GM19035 (cell line): ENCODE data around the gene DNAH10.
"Not testable (repeated sequence)": the region's sequence is repeated elsewhere in the genome, so short reads cannot be mapped to it uniquely, and the experiment has no call there.

Experiments
- ATAC-seq: cut with Tn5 transposase; IDR thresholded peaks from one replicate; pipeline ENCODE4 v1.9.1; 2021; ENCODE audit not compliant: unreplicated experiment

DNAH10 gene

GRCh38 chr12:123748161-123748560 is 13.9 kb upstream of the DNAH10 start:
- no peak for ATAC-seq

- no peak for ATAC-seq
Measured at GRCh38 chr12:123748661-123749060, 13.4 kb upstream of the DNAH10 start.

- ATAC-seq: no peak
Measured at GRCh38 chr12:123749355-123749754, 12.7 kb upstream of the DNAH10 start.

GRCh38 chr12:123750159-123750656 is 11.9 kb upstream of the DNAH10 start:
- no peak for ATAC-seq

- no peak for ATAC-seq
Measured at GRCh38 chr12:123752046-123752445, 10.1 kb upstream of the DNAH10 start.

GRCh38 chr12:123754041-123754772 is 7.9 kb upstream of the DNAH10 start:
- ATAC-seq: no peak

- ATAC-seq: no peak
Measured at GRCh38 chr12:123757561-123757960, 4.5 kb upstream of the DNAH10 start.

- ATAC-seq: no peak
Measured at GRCh38 chr12:123760267-123760938, 1.7 kb upstream of the DNAH10 start.

GRCh38 chr12:123762715-123763052 is 583 bp downstream of the DNAH10 start:
- ATAC-seq: no peak

- ATAC-seq: no peak
Measured at GRCh38 chr12:123763093-123763492, 992 bp downstream of the DNAH10 start.

- ATAC-seq: no peak
Measured at GRCh38 chr12:123764109-123764508, 2.0 kb downstream of the DNAH10 start.

- no peak for ATAC-seq
Measured at GRCh38 chr12:123765504-123766035, 3.5 kb downstream of the DNAH10 start.

GRCh38 chr12:123767613-123768012 is 5.5 kb downstream of the DNAH10 start:
- peak; percentile 77 for ATAC-seq

- no peak for ATAC-seq
Measured at GRCh38 chr12:123771261-123771660, 9.2 kb downstream of the DNAH10 start.

- no peak for ATAC-seq
Measured at GRCh38 chr12:123772074-123772473, 10.0 kb downstream of the DNAH10 start.

GRCh38 chr12:123773375-123773774 is 11.3 kb downstream of the DNAH10 start:
- no peak for ATAC-seq

GRCh38 chr12:123779551-123779950 is 17.4 kb downstream of the DNAH10 start:
- ATAC-seq: no peak

- no peak for ATAC-seq
Measured at GRCh38 chr12:123782997-123783792, 21.1 kb downstream of the DNAH10 start.

GRCh38 chr12:123787466-123787865 is 25.4 kb downstream of the DNAH10 start:
- ATAC-seq: no peak

GRCh38 chr12:123788541-123788940 is 26.4 kb downstream of the DNAH10 start:
- ATAC-seq: no peak

GRCh38 chr12:123789422-123789821 is 27.3 kb downstream of the DNAH10 start:
- not testable (repeated sequence) for ATAC-seq
